B cell (primary cell): ENCODE results near the gene CTSG.

Experiments
- EZH2 ChIP-seq: IDR thresholded peaks from 2 replicates; pipeline ENCODE4 v1.6.1; 2012; ENCODE audit warnings: borderline replicate concordance, low read depth, mild to moderate bottlenecking, moderate library complexity, low read length; ENCODE audit not compliant: insufficient read depth, poor library complexity, severe bottlenecking
- TF ChIP-seq, protein P1 (sequence below): fragments of 200-600 bp; IDR thresholded peaks from one replicate; pipeline ENCODE4 v1.8.0; 2022; ENCODE audit warnings: antibody characterized with exemption, mild to moderate bottlenecking

- TF ChIP-seq, protein P1, sequence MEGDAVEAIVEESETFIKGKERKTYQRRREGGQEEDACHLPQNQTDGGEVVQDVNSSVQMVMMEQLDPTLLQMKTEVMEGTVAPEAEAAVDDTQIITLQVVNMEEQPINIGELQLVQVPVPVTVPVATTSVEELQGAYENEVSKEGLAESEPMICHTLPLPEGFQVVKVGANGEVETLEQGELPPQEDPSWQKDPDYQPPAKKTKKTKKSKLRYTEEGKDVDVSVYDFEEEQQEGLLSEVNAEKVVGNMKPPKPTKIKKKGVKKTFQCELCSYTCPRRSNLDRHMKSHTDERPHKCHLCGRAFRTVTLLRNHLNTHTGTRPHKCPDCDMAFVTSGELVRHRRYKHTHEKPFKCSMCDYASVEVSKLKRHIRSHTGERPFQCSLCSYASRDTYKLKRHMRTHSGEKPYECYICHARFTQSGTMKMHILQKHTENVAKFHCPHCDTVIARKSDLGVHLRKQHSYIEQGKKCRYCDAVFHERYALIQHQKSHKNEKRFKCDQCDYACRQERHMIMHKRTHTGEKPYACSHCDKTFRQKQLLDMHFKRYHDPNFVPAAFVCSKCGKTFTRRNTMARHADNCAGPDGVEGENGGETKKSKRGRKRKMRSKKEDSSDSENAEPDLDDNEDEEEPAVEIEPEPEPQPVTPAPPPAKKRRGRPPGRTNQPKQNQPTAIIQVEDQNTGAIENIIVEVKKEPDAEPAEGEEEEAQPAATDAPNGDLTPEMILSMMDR: no peak
- no peak for TF ChIP-seq EZH2
Observed at GRCh38 chr14:24606297-24606696, 30.2 kb upstream of the CTSG start.
